GM21786 (cell line): ENCODE measurements around the gene ERC2.
"Not testable (repeated sequence)": the region's sequence is repeated elsewhere in the genome, so short reads cannot be mapped to it uniquely, and the experiment has no call there.

Source experiments
- ATAC-seq: cut with Tn5 transposase; IDR thresholded peaks from one replicate; pipeline ENCODE4 v1.9.1; 2021; ENCODE audit not compliant: unreplicated experiment

The ERC2 gene

DNA sequence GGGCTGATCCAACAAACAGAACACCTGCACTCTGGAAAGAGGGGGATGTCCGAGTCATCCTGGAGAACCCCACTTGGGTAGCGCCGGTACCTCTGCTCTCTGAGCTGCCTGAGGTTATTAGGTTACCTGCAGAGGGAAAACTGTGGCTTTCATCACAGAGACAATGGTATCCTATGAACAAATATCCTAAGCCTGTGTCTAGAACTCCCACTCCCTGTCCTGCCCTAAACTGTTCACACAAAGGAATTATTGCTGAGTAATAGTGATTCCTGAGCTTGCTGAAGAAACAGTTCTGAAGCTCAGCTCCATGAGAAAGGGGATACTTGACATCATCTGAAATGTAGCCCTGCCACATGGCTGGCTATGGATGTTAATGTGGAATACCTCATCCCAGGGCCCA, 949.2 kb downstream of the ERC2 start:
- ATAC-seq: no peak

DNA sequence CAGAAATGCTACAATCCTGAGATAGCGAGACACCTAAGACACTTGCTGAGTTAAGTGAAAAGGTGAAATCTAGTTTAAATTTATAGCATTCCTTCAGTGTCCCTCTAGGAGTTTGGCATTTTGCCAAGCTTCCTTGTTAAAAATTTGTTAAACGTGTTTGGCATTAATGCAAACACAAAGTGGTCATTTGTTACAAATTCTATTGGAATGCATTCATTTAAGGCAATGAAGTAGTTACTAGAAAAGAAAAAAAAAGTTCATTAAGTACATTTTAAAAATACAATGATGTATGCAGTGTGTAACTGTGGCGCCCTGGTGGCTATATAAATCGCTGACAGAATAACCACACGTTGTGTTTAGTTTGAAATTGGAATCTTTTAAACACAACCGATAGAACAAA, 949.8 kb downstream of the ERC2 start:
- ATAC-seq: no peak

DNA sequence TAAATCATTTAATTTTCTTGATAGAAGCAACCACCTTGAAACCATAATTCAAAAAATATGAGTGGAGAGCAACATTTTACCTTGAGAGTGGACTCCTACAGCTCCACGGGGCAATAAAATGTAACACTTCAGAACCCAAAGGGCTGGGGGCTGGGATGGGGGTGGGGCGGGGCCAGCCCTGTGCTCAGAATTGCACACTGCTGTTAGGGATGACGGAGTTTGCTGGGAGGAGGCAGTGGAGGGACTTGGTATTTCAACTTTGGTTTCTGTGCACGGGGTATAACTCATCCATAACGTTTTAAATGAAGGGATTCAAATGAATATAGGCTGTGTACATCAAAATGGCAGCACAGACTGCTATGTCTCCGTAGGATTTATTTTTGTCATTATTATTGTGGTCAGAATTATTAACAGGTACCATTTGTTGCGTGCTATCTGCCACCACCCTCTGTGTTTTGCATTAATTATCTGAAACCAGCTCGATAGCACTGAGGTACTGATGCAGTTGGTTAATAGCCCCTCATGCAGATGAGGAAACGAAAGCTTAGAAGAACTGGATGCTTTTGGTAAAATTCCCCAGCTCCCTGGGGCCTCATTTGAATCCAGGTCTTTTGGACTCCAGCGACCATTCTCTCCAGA, 951.8 kb downstream of the ERC2 start:
- ATAC-seq: no peak

DNA sequence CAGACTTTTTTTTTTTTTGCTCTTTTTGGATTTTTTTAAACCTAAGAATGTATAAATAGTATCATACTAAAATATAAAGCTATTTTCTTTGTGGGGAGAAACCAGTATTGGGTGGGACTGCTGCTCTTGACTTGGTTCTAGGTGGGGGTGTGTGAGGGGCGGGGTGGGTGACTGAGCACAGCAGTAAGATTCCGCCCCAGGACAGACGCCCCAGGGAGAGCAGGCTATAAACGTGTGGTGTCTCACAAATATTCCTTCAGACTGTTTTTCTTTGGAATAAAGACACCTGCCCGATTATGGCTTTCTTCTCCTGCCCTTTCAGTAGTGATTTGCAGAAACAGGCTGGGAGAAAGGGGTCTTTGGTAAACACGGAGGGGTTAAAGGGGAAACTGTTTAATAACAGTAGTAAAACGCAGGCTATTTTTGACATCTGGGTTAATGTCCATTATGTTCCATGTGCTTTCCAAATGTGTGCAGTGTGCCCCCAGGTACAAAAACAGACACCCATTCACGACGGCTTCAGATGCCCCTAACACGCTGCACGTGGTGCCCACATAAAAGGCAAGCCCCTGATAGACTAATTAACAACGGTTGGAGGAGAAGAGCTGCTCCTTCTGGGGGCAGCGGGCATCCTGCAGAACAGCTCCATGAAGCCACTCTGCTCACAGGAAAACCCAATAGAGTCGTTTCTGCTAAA, 952.6 kb downstream of the ERC2 start:
- ATAC-seq: no peak

DNA sequence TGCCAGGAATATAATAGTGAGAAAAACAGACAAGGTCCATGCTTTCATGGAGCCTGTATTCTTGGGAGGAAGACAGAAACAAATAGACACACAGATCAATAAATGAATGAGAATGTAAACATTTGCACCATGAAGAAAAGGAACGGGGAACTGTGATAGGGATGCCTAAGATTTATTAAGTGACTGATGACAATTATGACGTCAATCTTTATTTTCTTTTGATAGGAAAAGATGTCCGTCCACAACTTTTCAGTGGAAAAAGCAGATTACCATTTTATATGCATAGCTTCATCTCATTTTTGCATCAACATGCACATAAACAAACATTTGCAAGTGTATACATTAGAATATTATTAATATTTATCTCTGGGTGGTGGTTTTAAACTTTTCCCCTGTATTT, 953.3 kb downstream of the ERC2 start:
- no peak for ATAC-seq

DNA sequence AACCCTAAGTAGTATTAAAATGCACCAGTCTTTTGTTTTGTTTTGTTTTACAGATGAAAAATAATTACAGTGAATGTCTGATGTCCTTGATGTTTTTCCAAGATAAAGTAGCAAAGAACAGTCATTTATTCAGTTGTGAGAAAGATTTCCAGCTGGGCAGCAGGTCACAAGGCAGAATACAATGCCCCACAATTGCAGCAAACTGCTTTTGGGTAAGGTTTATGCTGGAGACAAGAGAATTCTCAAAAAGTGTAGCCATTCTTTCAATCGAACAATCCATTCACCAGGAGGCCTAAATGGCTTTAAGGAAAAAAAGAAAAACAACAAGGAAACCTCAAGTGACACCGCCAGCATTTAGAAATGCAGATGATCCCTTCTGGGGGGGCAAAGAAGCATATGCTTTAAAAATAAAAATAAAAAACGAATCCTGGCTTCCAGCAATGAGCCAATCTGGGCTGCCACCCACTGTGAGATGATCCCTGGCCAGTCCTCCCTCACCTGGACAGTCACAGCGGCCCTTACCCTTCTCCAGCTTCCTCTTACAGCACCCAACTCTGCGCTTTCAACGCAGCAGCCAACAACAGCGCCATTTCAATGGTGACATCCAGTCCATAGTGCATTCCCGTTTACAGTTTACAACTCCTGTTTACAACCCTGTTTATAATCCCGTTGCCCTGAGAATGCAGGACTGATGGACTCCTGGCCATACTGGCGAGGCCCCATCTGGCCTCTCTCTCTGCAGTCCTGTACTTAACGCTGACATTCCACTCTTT, 955.5 kb downstream of the ERC2 start:
- no peak for ATAC-seq

DNA sequence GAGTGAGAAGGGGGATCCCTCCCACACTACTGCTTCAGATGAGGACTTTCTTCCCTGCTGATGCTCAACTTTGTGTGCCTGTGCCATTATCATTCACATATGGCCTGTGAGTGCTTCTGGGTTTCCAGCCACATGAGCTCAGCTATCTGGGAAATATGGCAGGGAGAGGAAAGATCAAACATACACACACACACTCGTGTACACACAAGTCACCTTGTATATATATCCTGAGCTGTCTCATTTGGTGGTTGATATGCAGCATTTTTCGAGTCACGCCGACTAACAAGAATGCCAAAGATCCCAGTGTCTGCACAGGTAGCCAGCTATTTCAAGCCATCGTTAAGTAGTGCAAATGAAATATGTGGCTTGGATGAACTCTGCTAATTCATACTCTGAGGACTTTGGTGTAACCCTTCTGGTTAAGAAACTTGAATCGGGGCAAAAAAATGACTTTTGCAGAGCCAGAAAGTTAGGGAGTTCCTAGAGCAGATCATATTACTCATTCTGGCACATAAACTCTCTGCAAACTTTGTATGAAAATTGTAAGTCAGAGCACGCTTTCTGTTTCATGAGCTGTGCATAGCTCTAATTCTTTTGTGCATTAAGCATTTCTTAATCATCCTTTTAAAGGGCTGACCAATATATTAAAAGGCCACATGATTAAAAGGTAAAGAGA, 956.2 kb downstream of the ERC2 start:
- no peak for ATAC-seq

DNA sequence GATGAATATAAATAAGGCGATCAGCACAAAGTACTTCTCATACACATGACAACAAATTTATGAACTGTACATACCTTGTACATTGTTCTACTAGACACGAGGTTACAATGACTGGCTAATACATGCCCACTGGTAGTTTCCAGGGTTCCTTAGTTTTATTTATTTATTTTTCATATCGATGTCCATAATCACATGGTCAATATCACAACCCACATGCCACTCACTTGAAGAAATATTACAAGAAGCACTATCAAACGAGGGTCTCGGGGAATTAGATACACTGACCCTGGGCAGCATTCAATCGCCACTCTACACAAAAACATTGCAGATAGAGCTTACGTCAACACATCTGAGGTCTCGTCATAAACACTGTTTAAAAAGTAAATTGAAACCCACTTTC, 959.9 kb downstream of the ERC2 start:
- ATAC-seq: no peak

DNA sequence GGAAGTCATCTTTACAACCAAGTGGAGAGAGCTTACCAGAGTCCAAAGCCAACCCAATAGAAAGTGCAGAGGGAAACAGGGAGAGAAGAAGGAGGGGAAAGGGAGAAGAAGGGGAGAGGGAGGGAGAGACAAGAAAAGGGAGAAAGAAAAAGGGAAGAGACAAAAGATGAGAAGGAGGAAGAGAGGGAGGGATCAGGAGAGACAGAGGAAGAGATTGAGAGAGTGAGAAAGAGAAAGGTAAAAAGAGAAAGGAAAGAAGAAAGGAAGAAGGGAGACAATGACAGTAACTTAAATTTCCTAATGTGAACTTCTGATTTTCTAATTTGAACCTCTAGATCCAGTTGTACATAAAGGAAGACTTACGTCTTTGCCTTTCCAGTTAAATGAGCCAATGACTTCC, 960.5 kb downstream of the ERC2 start:
- no peak for ATAC-seq

DNA sequence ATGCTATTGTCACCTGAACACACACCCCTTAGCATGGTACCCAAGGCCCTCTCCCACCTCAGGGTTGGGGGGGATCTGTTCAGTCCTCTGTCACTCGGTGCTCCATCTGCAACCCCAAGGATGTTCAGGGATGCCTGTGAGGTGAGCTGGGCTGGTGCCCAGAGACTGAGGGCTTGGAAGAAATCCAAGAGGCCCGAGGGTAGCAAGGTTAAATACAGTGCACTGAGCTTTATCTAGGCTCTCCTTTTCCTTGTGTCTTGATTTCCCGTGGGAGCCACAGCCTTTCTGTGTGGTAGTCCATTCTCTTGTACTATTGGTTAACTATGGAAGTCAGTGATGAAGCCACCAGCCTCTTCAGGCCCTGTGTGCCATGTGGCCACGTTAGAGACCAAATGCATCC, 962.5 kb downstream of the ERC2 start:
- no peak for ATAC-seq

DNA sequence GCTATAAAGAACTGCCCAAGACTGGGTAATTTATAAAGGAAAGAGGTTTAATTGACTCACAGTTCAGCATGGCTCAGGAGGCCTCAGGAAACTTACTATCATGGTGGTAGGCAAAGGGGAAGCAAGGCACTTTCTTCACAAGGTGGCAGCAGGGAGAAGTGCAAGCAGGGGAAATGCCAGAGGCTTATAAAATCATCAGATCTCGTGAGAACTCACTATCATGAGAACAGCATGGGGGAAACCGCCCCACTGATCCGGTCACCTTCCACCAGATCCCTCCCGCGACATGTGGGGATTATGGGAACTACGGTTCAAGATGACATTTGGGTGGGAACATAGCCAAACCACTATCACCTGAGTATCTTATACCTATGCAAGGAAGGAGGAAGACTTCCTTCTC, 963.2 kb downstream of the ERC2 start:
- not testable (repeated sequence) for ATAC-seq

DNA sequence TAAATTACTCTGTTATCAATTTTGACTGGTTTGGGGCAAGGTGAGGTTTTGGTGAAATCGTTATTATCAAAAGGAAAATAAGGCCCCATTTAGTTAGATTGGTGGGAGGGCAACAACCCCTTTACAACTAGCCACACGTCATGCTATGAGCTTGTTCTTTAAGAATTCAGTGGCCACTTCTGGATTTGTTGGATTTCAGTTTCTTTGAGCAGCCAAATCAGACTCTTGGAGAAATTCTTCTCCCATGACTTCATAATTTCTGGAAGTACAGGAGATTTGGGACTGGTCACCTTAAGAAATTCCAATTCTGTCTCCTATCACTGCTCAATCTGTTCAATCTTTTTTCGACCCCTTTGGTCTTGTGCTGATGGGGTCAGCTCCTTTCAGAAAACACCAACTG, 966.4 kb downstream of the ERC2 start:
- ATAC-seq: no peak

DNA sequence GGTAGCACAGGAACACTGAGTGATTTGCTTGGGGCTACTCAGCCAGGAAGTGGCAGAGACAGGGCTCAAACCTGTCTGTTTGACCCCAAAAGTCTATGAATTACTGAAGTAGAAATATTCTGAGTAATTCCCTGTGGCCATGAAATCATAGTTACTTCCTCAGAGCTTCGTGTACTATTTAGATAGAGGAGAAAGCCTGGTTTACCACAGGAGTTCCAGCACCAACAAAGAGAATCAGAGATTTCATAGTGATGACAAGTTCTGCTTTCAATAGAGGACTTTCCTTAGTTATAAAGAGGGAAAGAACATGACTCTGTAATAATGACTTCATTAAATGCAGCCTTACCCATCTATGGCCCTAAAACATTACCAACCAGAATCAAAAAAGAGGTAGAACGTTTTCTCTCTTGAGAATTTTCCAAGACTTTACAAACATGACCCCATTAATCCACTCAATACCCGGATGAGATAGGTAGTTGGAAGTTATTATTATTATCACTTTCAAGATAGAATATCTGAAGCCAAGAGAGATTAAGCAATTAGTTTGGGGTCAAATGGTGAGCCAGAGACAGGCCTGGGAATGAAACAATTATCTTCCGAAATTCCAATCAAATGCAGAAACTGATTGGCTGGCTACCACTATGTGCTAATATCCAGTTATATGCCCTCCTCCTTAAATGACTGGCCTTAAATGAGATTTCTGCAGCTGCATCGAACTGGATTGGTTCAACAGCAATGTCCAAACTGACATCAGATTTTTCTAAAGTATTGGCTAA, 967.5 kb downstream of the ERC2 start:
- no peak for ATAC-seq

DNA sequence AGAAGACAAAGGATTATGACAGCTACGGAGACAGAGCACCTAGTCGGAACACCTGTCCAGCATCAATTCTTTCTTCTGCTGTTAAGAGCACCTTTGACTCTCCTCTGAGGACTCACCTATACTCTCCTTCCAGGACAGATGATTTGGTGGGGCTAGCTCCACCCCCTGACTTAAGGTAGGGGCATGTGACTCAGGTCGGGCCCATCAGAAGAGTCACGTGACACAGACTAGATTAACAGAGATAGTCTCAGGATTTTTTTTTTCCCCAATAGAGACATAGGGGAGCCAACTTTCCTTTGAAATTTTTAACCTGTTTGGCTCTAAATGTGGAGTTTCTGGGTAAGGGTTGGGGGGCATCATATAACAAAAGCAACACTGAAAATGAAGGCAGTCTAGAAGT, 969.7 kb downstream of the ERC2 start:
- ATAC-seq: no peak

DNA sequence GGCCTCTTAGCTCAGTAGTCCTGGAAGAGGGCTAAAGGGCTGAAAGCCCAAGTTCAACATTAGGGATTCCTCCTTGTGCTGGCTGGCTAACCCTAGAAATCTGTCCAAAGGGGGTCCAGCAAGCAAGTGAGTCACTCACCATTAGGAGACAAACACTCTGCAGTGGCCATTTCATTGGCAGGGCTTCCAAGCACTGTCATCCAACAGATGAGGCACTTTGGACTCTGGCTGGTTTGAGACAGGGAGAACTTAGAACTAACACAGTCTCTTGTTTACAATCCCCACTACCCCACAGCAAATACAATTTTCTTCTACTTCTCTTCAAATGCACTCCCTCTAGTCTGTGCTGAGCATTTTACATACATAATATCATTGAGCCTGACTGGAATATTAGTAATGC, 971.0 kb downstream of the ERC2 start:
- no peak for ATAC-seq

DNA sequence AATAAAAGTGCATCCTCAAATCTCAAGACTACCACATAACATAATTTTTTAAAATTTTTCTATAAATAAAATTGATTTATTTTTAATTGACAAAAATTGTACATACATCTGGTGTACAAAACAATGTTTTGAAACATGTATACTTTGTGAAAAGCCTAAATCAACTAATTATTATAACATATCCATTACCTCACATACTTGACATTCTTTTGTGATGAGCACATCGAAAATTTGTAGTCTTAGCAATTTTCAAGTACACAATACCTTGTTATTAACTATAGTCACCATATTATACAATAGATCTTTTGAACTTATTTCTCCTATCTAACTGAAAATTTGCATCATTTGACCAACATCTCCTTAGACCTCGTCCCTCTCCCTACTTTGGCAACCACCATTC, 973.3 kb downstream of the ERC2 start:
- ATAC-seq: no peak

DNA sequence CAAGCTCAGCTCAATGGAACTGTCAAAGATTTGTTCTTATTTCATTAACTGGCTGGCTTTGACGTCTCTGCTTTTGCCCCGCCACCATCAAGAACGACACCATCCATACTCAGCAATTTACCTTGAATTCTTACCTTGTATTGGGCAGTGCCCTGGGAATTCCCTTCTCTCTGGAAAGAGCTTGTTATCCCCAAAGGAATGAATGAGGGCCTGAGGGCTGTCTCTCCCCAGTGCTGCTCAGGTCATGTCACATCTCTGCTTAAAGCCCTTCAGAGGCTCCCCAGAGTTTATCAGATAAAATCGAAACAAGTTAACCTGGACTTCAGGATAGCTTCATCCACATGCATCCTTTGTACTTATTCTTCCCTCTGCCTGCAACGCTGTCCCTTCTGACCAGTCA, 975.3 kb downstream of the ERC2 start:
- no peak for ATAC-seq

DNA sequence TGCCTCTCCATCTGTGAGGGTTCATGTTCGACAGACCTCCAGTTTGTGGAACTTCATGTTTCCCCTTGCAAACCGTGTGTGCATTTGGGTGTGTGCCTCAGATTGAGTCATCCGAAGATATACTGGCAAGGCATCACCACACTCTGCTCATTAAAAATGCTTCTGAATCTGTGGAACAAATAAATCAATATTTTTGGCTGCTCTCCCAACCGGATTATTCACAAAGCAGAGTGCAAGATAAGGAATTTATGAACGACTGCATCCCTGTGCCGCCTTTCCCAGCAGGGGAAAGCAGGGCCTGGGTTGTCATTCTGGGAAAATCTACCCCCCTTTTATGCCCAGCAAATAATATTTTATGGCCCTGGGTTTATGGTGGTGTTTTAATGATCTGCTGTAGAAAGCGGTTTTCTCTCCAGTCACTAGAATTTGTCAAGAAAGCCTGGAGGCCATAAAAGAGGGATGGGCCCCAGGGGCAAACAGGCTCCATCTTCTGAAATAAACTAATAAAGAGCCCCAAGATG, 976.9 kb downstream of the ERC2 start:
- no peak for ATAC-seq

DNA sequence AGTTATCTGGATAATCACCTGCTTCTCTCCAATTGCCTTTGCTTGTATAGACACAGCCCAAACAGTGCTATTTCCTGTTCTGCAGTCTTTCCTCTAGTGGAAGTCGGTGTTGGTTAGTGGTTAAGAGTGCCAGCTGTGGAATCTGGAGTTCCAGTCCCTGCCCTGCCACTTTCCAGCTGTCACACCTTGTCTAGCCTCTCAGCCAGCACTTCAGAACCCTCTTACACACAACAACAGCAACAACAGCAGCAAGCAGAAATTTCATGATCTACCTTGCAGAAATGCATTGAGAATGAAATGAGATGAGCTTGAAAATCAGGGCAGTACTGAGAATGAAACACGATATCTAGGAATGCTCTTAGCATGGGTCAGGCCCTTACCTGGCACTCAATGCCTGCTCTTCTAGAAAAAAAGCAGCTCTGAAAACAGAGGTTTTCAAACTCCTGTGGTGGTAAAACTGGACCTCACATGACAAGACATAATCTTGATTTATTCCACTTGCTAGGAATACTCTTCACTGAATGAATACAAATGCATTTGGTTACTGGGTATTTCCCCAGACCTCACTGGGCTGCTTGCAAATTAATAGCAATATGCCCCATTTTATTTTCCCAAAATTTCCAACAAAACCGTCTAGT, 977.9 kb downstream of the ERC2 start:
- ATAC-seq: no peak

DNA sequence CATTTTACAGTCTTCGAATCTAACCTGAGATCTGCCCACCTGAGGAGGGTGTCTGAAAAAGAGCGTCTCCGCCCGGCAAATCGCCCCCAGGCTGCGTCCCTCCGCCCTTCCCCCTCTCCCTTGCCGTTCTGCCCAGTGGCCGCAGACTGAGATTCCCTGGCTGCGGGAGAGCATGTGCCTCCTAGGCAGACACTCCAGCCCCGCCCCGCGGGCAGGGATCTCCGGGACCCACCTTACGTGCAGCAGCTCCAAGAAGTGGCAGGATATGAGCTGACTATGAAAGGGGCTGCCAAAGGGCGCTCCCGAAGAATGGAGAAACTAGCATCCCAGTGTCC, 978.5 kb downstream of the ERC2 start:
- ATAC-seq: no peak
